SU-DHL-6 (cell line): ENCODE data around the gene HOXC12.

Experiments
- H2AFZ ChIP-seq: fragments of 200-600 bp; sonication (generic); 2 replicates; pipeline ENCODE4 v1.6.1; 2014; ENCODE audit warnings: low read depth, mild to moderate bottlenecking, moderate library complexity, mixed read lengths, antibody characterized with exemption, low read length; ENCODE audit not compliant: severe bottlenecking
- H3F3A ChIP-seq: fragments of 200-600 bp; shearing (Covaris generic); 2 replicates; pipeline ENCODE4 v1.6.0; 2016; ENCODE audit warnings: antibody characterized with exemption, mild to moderate bottlenecking; ENCODE audit not compliant: insufficient read depth
- H3K27ac ChIP-seq: fragments of 200-600 bp; sonication (generic); 2 replicates; pipeline ENCODE4 v1.5.1; 2016; ENCODE audit warnings: low read depth, mild to moderate bottlenecking, low read length, moderate library complexity, mixed read lengths
- H3K27me3 ChIP-seq: fragments of 200-600 bp; sonication (generic), shearing (Covaris generic); 2 replicates; pipeline ENCODE4 v1.6.0; 2014; ENCODE audit warnings: mild to moderate bottlenecking, low read length
- H3K36me3 ChIP-seq: fragments of 200-600 bp; sonication (generic); 2 replicates; pipeline ENCODE4 v1.6.1; 2014; ENCODE audit warnings: mild to moderate bottlenecking, low read length, mixed read lengths
- H3K4me2 ChIP-seq: fragments of 300-600, 200-600 bp; shearing (Covaris generic), sonication (generic); 2 replicates; pipeline ENCODE4 v1.6.0; 2014; ENCODE audit warnings: low read length, low read depth, mild to moderate bottlenecking; ENCODE audit not compliant: poor library complexity, severe bottlenecking
- H3K4me3 ChIP-seq: fragments of 200-600 bp; sonication (generic); 2 replicates; pipeline ENCODE4 v1.5.1; 2014; ENCODE audit warnings: antibody characterized with exemption, low read length, mild to moderate bottlenecking, mixed read lengths; ENCODE audit not compliant: insufficient read depth, poor library complexity, severe bottlenecking
- H3K79me2 ChIP-seq: fragments of 200-600 bp; sonication (generic); 2 replicates; pipeline ENCODE4 v1.6.1; 2014; ENCODE audit warnings: mild to moderate bottlenecking, low read length, moderate library complexity; ENCODE audit not compliant: insufficient read depth
- H3K9ac ChIP-seq: fragments of 200-600 bp; sonication (generic); 2 replicates; pipeline ENCODE4 v1.7.0; 2014; ENCODE audit warnings: mild to moderate bottlenecking, low read length
- H3K9me2 ChIP-seq: fragments of 200-600 bp; sonication (generic); replicated peaks from 2 replicates; pipeline ENCODE4 v1.6.1; 2014; ENCODE audit warnings: low read length; ENCODE audit not compliant: insufficient read depth
- H3K9me3 ChIP-seq: fragments of 200-600 bp; sonication (generic); 2 replicates; pipeline ENCODE4 v1.6.1; 2014; ENCODE audit warnings: low read length, mixed read lengths; ENCODE audit not compliant: insufficient read depth
- H4K20me1 ChIP-seq: fragments of 200-600 bp; sonication (generic); 2 replicates; pipeline ENCODE4 v1.6.1; 2014; ENCODE audit warnings: low read depth, mild to moderate bottlenecking, antibody characterized with exemption, low read length, moderate library complexity, mixed read lengths
- EZH2phosphoT487 ChIP-seq: fragments of 200-600 bp; sonication (generic), shearing (Covaris generic); conservative IDR thresholded peaks from 2 replicates; pipeline ENCODE4 v1.6.1; 2018; ENCODE audit warnings: mild to moderate bottlenecking, antibody characterized with exemption, low read length, moderate library complexity, mixed read lengths
- TF ChIP-seq, protein P1 (sequence below): fragments of 200-600 bp; sonication (generic); IDR thresholded peaks from one replicate; pipeline ENCODE4 v1.5.1; 2017; ENCODE audit warnings: antibody characterized with exemption, mild to moderate bottlenecking, low read length, moderate library complexity; ENCODE audit not compliant: insufficient read depth, poor library complexity, severe bottlenecking

HOXC12 gene

DNA sequence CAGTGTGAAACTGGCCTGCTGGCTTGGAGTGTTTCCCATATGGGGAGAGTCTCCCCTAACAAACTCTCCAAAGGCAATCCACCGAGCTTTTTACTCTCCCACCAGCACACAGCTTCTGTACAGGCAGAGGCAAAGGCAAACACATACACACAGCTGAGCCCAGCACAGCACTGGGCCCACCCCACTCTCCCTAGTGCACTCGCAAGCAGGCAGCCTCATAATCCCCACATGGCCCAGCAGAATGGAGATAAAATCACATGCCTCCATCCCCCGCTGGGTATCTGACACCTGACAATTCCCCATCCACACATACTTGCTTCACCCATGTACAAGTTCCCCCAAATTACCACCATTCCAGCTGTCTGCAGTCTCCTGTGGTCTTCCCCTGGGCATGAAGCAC lies 3.4 kb downstream of the HOXC12 start:
- H3K79me2 ChIP-seq = no peaks in the 10 kb centered on the region
- no peaks in the 10 kb centered on the region for H3K9me3 ChIP-seq
- no peaks in the 10 kb centered on the region for H3K27me3 ChIP-seq
- no peak overlapping the region for H3K27ac ChIP-seq
- no peak overlapping the region for H3K4me3 ChIP-seq
- no peak for TF ChIP-seq EZH2phosphoT487
- TF ChIP-seq, protein P1, sequence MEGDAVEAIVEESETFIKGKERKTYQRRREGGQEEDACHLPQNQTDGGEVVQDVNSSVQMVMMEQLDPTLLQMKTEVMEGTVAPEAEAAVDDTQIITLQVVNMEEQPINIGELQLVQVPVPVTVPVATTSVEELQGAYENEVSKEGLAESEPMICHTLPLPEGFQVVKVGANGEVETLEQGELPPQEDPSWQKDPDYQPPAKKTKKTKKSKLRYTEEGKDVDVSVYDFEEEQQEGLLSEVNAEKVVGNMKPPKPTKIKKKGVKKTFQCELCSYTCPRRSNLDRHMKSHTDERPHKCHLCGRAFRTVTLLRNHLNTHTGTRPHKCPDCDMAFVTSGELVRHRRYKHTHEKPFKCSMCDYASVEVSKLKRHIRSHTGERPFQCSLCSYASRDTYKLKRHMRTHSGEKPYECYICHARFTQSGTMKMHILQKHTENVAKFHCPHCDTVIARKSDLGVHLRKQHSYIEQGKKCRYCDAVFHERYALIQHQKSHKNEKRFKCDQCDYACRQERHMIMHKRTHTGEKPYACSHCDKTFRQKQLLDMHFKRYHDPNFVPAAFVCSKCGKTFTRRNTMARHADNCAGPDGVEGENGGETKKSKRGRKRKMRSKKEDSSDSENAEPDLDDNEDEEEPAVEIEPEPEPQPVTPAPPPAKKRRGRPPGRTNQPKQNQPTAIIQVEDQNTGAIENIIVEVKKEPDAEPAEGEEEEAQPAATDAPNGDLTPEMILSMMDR = no peak
- H3K9ac ChIP-seq = no peak overlapping the region
- no peaks in the 10 kb centered on the region for H3F3A ChIP-seq
- H3K9me2 ChIP-seq = no peaks in the 10 kb centered on the region
- H3K36me3 ChIP-seq = no peaks in the 10 kb centered on the region
- no peak overlapping the region for H3K4me2 ChIP-seq
- H4K20me1 ChIP-seq = no peaks in the 10 kb centered on the region
- no peak overlapping the region for H2AFZ ChIP-seq

DNA sequence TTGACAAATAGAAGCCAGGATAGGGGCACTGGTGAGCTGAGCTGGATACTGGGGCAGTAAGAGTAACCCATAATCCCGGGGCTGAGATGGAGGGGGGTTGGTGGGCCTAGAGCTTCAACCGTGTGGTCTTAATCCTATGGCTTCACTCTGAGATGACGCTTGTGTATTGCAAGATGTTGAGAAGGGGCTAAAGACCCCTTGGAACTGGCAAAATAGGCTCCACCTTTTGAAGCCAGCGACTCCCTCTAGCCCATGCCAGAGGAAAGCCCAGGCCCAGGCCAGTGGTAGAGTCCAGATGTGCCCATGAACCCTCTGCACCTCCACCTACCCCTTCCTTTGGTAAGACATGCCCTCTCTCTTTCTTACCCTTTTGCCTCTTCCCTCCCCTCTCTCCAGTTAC lies 4.6 kb downstream of the HOXC12 start:
- Histone ChIP-seq H3F3A (no peaks in the 10 kb centered on the region), H4K20me1 (no peaks in the 10 kb centered on the region), H3K27ac (no peak overlapping the region), H3K9me3 (no peaks in the 10 kb centered on the region), H3K27me3 (no peaks in the 10 kb centered on the region), H3K36me3 (no peaks in the 10 kb centered on the region), H3K79me2 (no peaks in the 10 kb centered on the region), H3K4me2 (no peak overlapping the region), H2AFZ (no peak overlapping the region), H3K4me3 (no peak overlapping the region), H3K9me2 (no peaks in the 10 kb centered on the region), H3K9ac (no peak overlapping the region)
- TF ChIP-seq EZH2phosphoT487 = no peak
- TF ChIP-seq, protein P1 = no peak

DNA sequence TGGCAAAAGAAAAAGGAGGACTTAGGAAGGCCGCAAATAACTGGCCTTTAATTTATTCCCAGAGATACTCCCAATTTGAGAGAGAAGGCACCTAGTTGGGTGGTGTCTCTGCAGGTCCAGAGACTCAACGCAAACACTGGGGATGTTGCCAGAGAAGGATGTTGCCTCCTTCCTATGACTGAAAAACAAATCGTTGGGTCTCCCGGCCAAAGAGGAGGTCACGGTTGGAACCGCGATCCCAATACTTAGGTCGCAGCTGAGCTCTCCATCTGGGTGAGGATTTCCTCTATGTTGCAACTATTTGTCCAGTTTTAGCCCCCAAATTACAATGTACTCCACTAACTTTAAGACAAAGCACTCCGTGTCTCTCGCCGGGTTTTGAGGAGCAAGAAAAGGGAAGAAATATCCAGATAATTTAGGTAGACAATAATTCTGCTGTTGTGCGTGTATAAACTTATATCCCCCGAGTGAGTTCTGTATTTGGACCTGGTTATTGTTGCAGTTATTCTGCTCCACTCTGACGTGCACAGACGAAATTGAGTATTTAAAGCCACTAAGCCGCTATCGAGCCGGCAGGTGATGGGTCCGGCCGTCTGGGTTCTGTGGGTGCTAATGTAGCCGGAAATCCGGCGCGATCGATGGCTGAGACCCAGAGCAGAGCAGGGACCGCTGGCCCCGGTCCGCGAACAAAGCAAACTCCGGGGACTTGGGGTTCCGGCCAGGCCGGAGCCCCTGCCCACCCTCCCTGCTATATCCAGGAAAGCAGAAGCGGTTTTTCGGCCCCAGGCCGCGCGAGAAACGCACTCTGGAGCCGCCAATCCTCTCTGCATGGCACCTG lies 5.7 kb downstream of the HOXC12 start:
- no peak for TF ChIP-seq EZH2phosphoT487
- TF ChIP-seq, protein P1 = no peak
- Histone ChIP-seq H3K9ac (no peak overlapping the region), H3K9me3 (no peaks in the 10 kb centered on the region), H3K4me2 (no peak overlapping the region), H3K4me3 (no peak overlapping the region), H4K20me1 (no peaks in the 10 kb centered on the region), H3K27ac (no peak overlapping the region), H3K27me3 (0 out of 2 replicates have a peak, but pooled peaks cover 4% of the 10 kb centered on the region), H3F3A (no peaks in the 10 kb centered on the region), H3K9me2 (no peaks in the 10 kb centered on the region), H2AFZ (no peak overlapping the region), H3K79me2 (no peaks in the 10 kb centered on the region), H3K36me3 (no peaks in the 10 kb centered on the region)
